H9 (cell line): ENCODE data around the gene UBAP1. TPM values are rescaled to one million over a fixed set of nuclear protein-coding genes. Genes with fewer than 3 reads are reported as not detected.

Experiments
- DNase-seq: peaks from one replicate; pipeline ENCODE4 v3.0.0-alpha.2; 2017
- H2AFZ ChIP-seq: one replicate; pipeline ENCODE4 v1.6.1; 2013; ENCODE audit warnings: mild to moderate bottlenecking, low read length, control low read depth, moderate library complexity
- H2AK5ac ChIP-seq: 2 replicates; pipeline ENCODE4 v1.6.1; 2013; ENCODE audit warnings: low read length, control low read depth, mixed read lengths; ENCODE audit not compliant: insufficient read length
- H2BK120ac ChIP-seq: one replicate; pipeline ENCODE4 v1.6.1; 2013; ENCODE audit warnings: low read depth, mild to moderate bottlenecking, low read length, control low read depth, inconsistent platforms; ENCODE audit not compliant: poor library complexity, severe bottlenecking
- H2BK12ac ChIP-seq: 2 replicates; pipeline ENCODE4 v1.6.1; 2013; ENCODE audit warnings: low read length, control low read depth, mixed read lengths, low read depth; ENCODE audit not compliant: insufficient read length
- H2BK15ac ChIP-seq: 2 replicates; pipeline ENCODE4 v1.6.1; 2013; ENCODE audit warnings: low read depth, low read length, control low read depth
- H2BK20ac ChIP-seq: one replicate; pipeline ENCODE4 v1.6.1; 2013; ENCODE audit warnings: low read depth, mild to moderate bottlenecking, low read length, control low read depth, inconsistent platforms; ENCODE audit not compliant: poor library complexity, severe bottlenecking
- H2BK5ac ChIP-seq: 2 replicates; pipeline ENCODE4 v1.6.1; 2013; ENCODE audit warnings: low read length, control low read depth, mixed read lengths; ENCODE audit not compliant: insufficient read length
- H3K14ac ChIP-seq: 2 replicates; pipeline ENCODE4 v1.6.1; 2013; ENCODE audit warnings: low read length, control low read depth; ENCODE audit not compliant: insufficient read depth
- H3K18ac ChIP-seq: 2 replicates; pipeline ENCODE4 v1.6.1; 2013; ENCODE audit warnings: low read depth, mild to moderate bottlenecking, mixed read lengths, low read length, control low read depth; ENCODE audit not compliant: insufficient read length
- H3K23ac ChIP-seq: 2 replicates; pipeline ENCODE4 v1.6.1; 2013; ENCODE audit warnings: low read length, control low read depth, mixed read lengths, low read depth; ENCODE audit not compliant: insufficient read length
- H3K23me2 ChIP-seq: 2 replicates; pipeline ENCODE4 v1.6.1; 2013; ENCODE audit warnings: low read depth, mild to moderate bottlenecking, mixed read lengths, low read length, control low read depth; ENCODE audit not compliant: insufficient read length, poor library complexity, severe bottlenecking
- H3K27ac ChIP-seq: 2 replicates; pipeline ENCODE4 v1.5.1; 2013; ENCODE audit warnings: low read length, control low read depth, mixed read lengths, low read depth; ENCODE audit not compliant: insufficient read length
- H3K27me3 ChIP-seq: 2 replicates; pipeline ENCODE4 v1.6.1; 2013; ENCODE audit warnings: low read length, control low read depth, inconsistent platforms; ENCODE audit not compliant: insufficient read depth
- H3K4ac ChIP-seq: 2 replicates; pipeline ENCODE4 v1.6.1; 2013; ENCODE audit warnings: low read depth, mild to moderate bottlenecking, control low read depth, inconsistent platforms, low read length, moderate library complexity
- H3K4me1 ChIP-seq: 2 replicates; pipeline ENCODE4 v1.6.1; 2013; ENCODE audit warnings: low read length, control low read depth, inconsistent platforms; ENCODE audit not compliant: insufficient read depth
- H3K4me2 ChIP-seq: 2 replicates; pipeline ENCODE4 v1.6.1; 2013; ENCODE audit warnings: low read length, control low read depth, mixed read lengths; ENCODE audit not compliant: insufficient read length, insufficient read depth
- H3K56ac ChIP-seq: 2 replicates; pipeline ENCODE4 v1.6.1; 2013; ENCODE audit warnings: low read depth, mild to moderate bottlenecking, mixed read lengths, low read length, control low read depth; ENCODE audit not compliant: insufficient read length
- H3K79me1 ChIP-seq: 2 replicates; pipeline ENCODE4 v1.6.1; 2013; ENCODE audit warnings: low read depth, mild to moderate bottlenecking, moderate library complexity, low read length, control low read depth, inconsistent platforms; ENCODE audit not compliant: insufficient read depth, poor library complexity, severe bottlenecking
- H3K79me2 ChIP-seq: 2 replicates; pipeline ENCODE4 v1.6.1; 2013; ENCODE audit warnings: low read length, control low read depth, inconsistent platforms; ENCODE audit not compliant: insufficient read depth
- H3K9ac ChIP-seq: 2 replicates; pipeline ENCODE4 v1.6.1; 2013; ENCODE audit warnings: low read length, control low read depth, mixed read lengths; ENCODE audit not compliant: insufficient read length; ENCODE audit errors: extremely low read depth
- H3K9me3 ChIP-seq: one replicate; pipeline ENCODE4 v1.6.1; 2013; ENCODE audit warnings: low read depth, low read length, inconsistent platforms; ENCODE audit not compliant: control insufficient read depth
- H3T11ph ChIP-seq: one replicate; pipeline ENCODE4 v1.6.1; 2013; ENCODE audit warnings: mild to moderate bottlenecking, low read length, control low read depth, inconsistent platforms
- H4K20me1 ChIP-seq: one replicate; pipeline ENCODE4 v1.6.1; 2013; ENCODE audit not compliant: control insufficient read depth, insufficient read length, insufficient read depth
- H4K5ac ChIP-seq: 2 replicates; pipeline ENCODE4 v1.6.1; 2013; ENCODE audit warnings: low read depth, mild to moderate bottlenecking, mixed read lengths, low read length, control low read depth; ENCODE audit not compliant: insufficient read length
- H4K8ac ChIP-seq: replicated peaks from 2 replicates; pipeline ENCODE4 v1.6.1; 2013; ENCODE audit warnings: low read length, control low read depth, mixed read lengths, low read depth; ENCODE audit not compliant: insufficient read length
- H4K91ac ChIP-seq: 2 replicates; pipeline ENCODE4 v1.6.1; 2013; ENCODE audit warnings: low read depth, mild to moderate bottlenecking, moderate library complexity, mixed read lengths, low read length, control low read depth; ENCODE audit not compliant: insufficient read length
- H3K27ac Mint-ChIP-seq, 3 experiments: 2 replicates in 2 of 3; 3 replicates in 1 of 3; pipeline ENCODE4 v1.8.0; 2020 to 2021; ENCODE audit warnings: mixed read lengths in 3 of 3, mild to moderate bottlenecking in 1 of 3, moderate library complexity in 1 of 3
- H3K27me3 Mint-ChIP-seq: 2 replicates; pipeline ENCODE4 v1.8.0; 2021; ENCODE audit warnings: low read depth, mild to moderate bottlenecking, moderate library complexity, mixed read lengths
- H3K36me3 Mint-ChIP-seq, 3 experiments: 2 replicates in 2 of 3; 3 replicates in 1 of 3; pipeline ENCODE4 v1.8.0; 2020 to 2021; ENCODE audit warnings: low read depth in 3 of 3, mixed read lengths in 3 of 3; ENCODE audit not compliant: insufficient read depth in 1 of 3
- H3K4me1 Mint-ChIP-seq, 2 experiments: 2 replicates each; pipeline ENCODE4 v1.8.0; 2020; ENCODE audit warnings: mixed read lengths in 2 of 2
- H3K4me3 Mint-ChIP-seq, 2 experiments: 2 replicates in 1 of 2; 3 replicates in 1 of 2; pipeline ENCODE4 v1.8.0; 2020 to 2021; ENCODE audit warnings: mild to moderate bottlenecking in 2 of 2, mixed read lengths in 2 of 2, moderate library complexity in 1 of 2
- H3K9me3 Mint-ChIP-seq, 2 experiments: 2 replicates in 1 of 2; 3 replicates in 1 of 2; pipeline ENCODE4 v1.8.0; 2020; ENCODE audit warnings: mild to moderate bottlenecking in 2 of 2, mixed read lengths in 2 of 2, moderate library complexity in 1 of 2
- CTCF ChIP-seq: fragments of 200-600 bp; sonication (generic); conservative IDR thresholded peaks from 3 replicates; pipeline ENCODE4 v1.8.0; 2021; ENCODE audit warnings: antibody characterized with exemption, mild to moderate bottlenecking
- WGBS: extraction: QIAGEN DNeasy Blood & Tissue Kit; methylation state at CpG from one replicate; pipeline ENCODE4 v1.1.7; 2013; ENCODE audit warnings: missing lambda C conversion rate, low lambda C conversion rate, mixed read lengths; ENCODE audit not compliant: insufficient read length; ENCODE audit errors: extremely low coverage; 5-methylcytosine and 5-hydroxymethylcytosine counted together
- total RNA-seq: library from RNA; stranded (reverse); gene quantifications from 2 replicates; pipeline ENCODE4 v1.2.1, GENCODE V29; 2021

Gene UBAP1
- total RNA-seq, 1 experiment from 2014 or later = 32.6 TPM

GRCh38 chr9:34250721-34251120, 71.9 kb downstream of the UBAP1 start:
- no CpG with 5 or more reads among the region's 2 CpGs for WGBS
- H4K8ac ChIP-seq = no peak overlapping the region
- no peak overlapping the region for H3K4me3 Mint-ChIP-seq
- no peak overlapping the region for H3K4ac ChIP-seq
- no peak overlapping the region for H2BK15ac ChIP-seq
- H4K5ac ChIP-seq = no peak overlapping the region
- no peaks in the 10 kb centered on the region for H3K4me1 ChIP-seq
- peaks cover 10 to 47% (median 35%) of the 10 kb centered on the region in 3 experiments for H3K36me3 Mint-ChIP-seq
- H3K79me1 ChIP-seq = no peaks in the 10 kb centered on the region
- H2BK5ac ChIP-seq = no peak overlapping the region
- no peak overlapping the region for H2BK120ac ChIP-seq
- 0 out of 2 replicates have a peak, but pooled peaks cover 2% of the 10 kb centered on the region for H3K79me2 ChIP-seq
- no peaks in the 10 kb centered on the region for H3K27me3 Mint-ChIP-seq
- peaks cover 2% of the 10 kb centered on the region for H4K20me1 ChIP-seq
- no peak overlapping the region for H3K18ac ChIP-seq
- no peak overlapping the region for H4K91ac ChIP-seq
- H3K23me2 ChIP-seq = no peaks in the 10 kb centered on the region
- no peak for TF ChIP-seq CTCF
- DNase-seq = no peak
- no peak overlapping the region for H2BK20ac ChIP-seq
- no peak overlapping the region for H3K27ac Mint-ChIP-seq
- no peak overlapping the region for H3K9ac ChIP-seq
- H3K14ac ChIP-seq = no peak overlapping the region
- no peak overlapping the region for H2AK5ac ChIP-seq
- H3T11ph ChIP-seq = no peak overlapping the region
- H3K27me3 ChIP-seq = no peaks in the 10 kb centered on the region
- no peak overlapping the region for H3K56ac ChIP-seq
- no peak overlapping the region for H3K27ac ChIP-seq
- no peaks in the 10 kb centered on the region for H3K9me3 ChIP-seq
- no peaks in the 10 kb centered on the region for H3K4me1 Mint-ChIP-seq
- no peak overlapping the region for H2AFZ ChIP-seq
- H2BK12ac ChIP-seq = no peak overlapping the region
- no peaks in the 10 kb centered on the region for H3K9me3 Mint-ChIP-seq
- H3K23ac ChIP-seq = no peak overlapping the region
- H3K4me2 ChIP-seq = no peak overlapping the region
